ENCODE results near the gene CYP2D6. TPM values are rescaled to one million over a fixed set of nuclear protein-coding genes. Genes with fewer than 3 reads are reported as not detected.

The CYP2D6 gene
- total and polyA plus RNA-seq, 4 experiments from 2014 or later: 0.23 to 10.7 (median 8.8) TPM; not detected in 1

DNA sequence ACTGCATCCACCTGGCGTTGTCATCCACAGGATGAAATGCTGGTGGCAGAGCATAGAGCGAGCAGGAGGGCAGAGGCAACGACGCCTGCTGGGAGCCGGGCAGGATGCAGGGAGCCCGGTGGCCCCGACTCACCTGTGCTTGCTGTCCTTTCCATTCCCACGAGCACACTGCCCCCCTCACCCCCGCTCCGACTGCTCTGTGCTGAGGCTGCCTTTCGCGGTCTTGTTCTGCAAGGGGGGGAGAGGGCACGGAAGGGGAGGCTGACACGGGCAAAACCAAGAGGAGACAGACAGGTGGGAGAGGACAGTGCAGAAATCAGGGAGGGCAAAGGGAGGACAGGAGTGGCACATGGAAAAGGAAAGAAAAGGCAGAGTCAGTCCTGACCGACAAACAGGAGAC lies 37.9 kb upstream of the CYP2D6 start:
- H3K27ac ChIP-seq (ENCODE audit: low read depth, low read length): no peak overlapping the region
- no peak overlapping the region for H3K4me3 ChIP-seq (ENCODE audit: low read length in 2 of 2)
- ChIA-PET CTCF (ENCODE audit: partially characterized antibody) (interaction anchor here (7.4 kb wide), 1 partner anchor 276 kb away, joined by 38 read pairs; no protein-coding TSS in a partner anchor), POLR2A (ENCODE audit: partially characterized antibody) (no interaction called here)
- no peaks in the 10 kb centered on the region for H3K9me3 ChIP-seq (ENCODE audit: control insufficient read depth in 1 of 2, low read length in 2 of 2)
- H3K27ac Mint-ChIP-seq: peak overlapping the region in 1 of 7 donors; percentile 85
- H3K27me3 Mint-ChIP-seq: no peaks in the 10 kb centered on the region
- peaks cover 12% of the 10 kb centered on the region for H3K4me1 ChIP-seq (ENCODE audit: insufficient read depth, low read length)
- no peaks in the 10 kb centered on the region for H3K27me3 ChIP-seq (ENCODE audit: insufficient read depth, low read length)
- H3K4me1 Mint-ChIP-seq: peaks cover 22 to 40% (median 28%) of the 10 kb centered on the region in 4 donors
- no peaks in the 10 kb centered on the region for H3K9me3 Mint-ChIP-seq
- H3K36me3 Mint-ChIP-seq: peaks cover 18 to 56% of the 10 kb centered on the region in 2 donors
- intact Hi-C loops (cut with micrococcal nuclease): no loop called here
- peaks cover 19% of the 10 kb centered on the region for H3K36me3 ChIP-seq (ENCODE audit: insufficient read depth, low read length)
- H3K4me3 Mint-ChIP-seq: no peak overlapping the region
- no peak for DNase-seq

DNA sequence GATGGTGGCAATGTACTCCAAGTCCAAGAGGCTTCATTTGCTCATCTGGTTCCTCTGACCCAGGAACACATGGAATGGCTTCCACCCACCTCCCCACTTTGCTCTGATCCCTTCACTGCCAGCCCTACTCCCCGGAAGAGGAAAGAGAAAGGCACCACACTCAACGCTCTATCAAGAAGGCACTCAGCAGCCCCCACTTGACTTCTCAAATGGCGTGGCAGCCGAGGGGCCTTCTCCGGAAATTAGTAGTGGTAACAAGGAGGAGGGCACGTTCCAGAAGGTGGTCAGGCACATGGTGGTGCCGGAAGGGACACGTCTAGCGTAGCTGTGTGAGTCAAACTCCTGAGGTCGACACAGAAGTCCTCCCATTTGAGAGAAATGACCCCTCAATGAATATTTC lies 36.5 kb upstream of the CYP2D6 start:
- H3K4me3 Mint-ChIP-seq: no peak overlapping the region

DNA sequence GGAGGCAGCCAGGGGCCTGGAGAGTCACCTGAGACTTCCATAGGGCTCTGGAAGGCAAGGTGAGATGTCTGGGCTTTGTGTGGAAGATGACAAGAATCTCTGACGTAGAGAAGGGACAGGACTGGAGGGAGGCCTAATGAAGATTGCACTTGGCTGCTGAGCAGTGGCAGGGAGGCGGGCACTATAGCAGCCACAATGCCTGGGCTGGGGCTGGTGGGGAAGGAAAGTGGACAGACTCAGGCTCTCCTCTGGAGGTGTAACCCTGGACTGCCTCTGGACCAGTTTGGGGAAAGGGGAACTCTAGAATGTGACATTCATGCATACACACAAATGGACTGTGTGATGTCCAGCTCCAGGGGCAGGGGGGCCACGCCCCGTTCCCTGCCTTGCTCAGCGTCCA lies 34.3 kb upstream of the CYP2D6 start:
- H3K27ac Mint-ChIP-seq: peak overlapping the region in 2 of 7 donors; percentile 47 to 79
- H3K27me3 ChIP-seq (ENCODE audit: insufficient read depth, low read length): no peaks in the 10 kb centered on the region
- no peak overlapping the region for H3K27ac ChIP-seq (ENCODE audit: low read depth, low read length)
- H3K9me3 Mint-ChIP-seq: no peaks in the 10 kb centered on the region
- H3K4me3 ChIP-seq (ENCODE audit: low read length in 2 of 2): no peak overlapping the region
- DNase-seq: no peak
- intact Hi-C loops (cut with micrococcal nuclease): no loop called here
- POLR2A ChIA-PET (ENCODE audit: partially characterized antibody): no interaction called here
- H3K36me3 Mint-ChIP-seq: peaks cover 21 to 39% of the 10 kb centered on the region in 2 donors
- no peaks in the 10 kb centered on the region for H3K27me3 Mint-ChIP-seq
- no peak overlapping the region for H3K4me3 Mint-ChIP-seq
- H3K4me1 ChIP-seq (ENCODE audit: insufficient read depth, low read length): no peaks in the 10 kb centered on the region
- CTCF ChIA-PET (ENCODE audit: partially characterized antibody): interaction anchor here (1.2 kb wide), 1 partner anchor 309 kb away, joined by 3 read pairs; no protein-coding TSS in a partner anchor
- H3K9me3 ChIP-seq (ENCODE audit: control insufficient read depth in 1 of 2, low read length in 2 of 2): no peaks in the 10 kb centered on the region
- peaks cover 13% of the 10 kb centered on the region for H3K36me3 ChIP-seq (ENCODE audit: insufficient read depth, low read length)
- H3K4me1 Mint-ChIP-seq: peaks cover 7 to 14% (median 10%) of the 10 kb centered on the region in 4 donors

More for the DNA sequence above, 36.5 kb upstream of the CYP2D6 start:
- peak overlapping the region in 1 of 7 donors; percentile 12 for H3K27ac Mint-ChIP-seq
- DNase-seq: no peak
- H3K4me1 ChIP-seq (ENCODE audit: insufficient read depth, low read length): no peaks in the 10 kb centered on the region
- no peaks in the 10 kb centered on the region for H3K9me3 Mint-ChIP-seq
- ChIA-PET CTCF (ENCODE audit: partially characterized antibody) (interaction anchor here (7.4 kb wide), 1 partner anchor 277 kb away, joined by 38 read pairs; no protein-coding TSS in a partner anchor), POLR2A (ENCODE audit: partially characterized antibody) (interaction anchor here (1.7 kb wide), 1 partner anchor 76 kb away, joined by 4 read pairs; the partner anchor contains the start of gene NDUFA6)
- no peaks in the 10 kb centered on the region for H3K9me3 ChIP-seq (ENCODE audit: control insufficient read depth in 1 of 2, low read length in 2 of 2)
- no peaks in the 10 kb centered on the region for H3K27me3 Mint-ChIP-seq
- peaks cover 18 to 50% of the 10 kb centered on the region in 2 donors for H3K36me3 Mint-ChIP-seq
- peaks cover 14 to 29% (median 18%) of the 10 kb centered on the region in 4 donors for H3K4me1 Mint-ChIP-seq
- peaks cover 19% of the 10 kb centered on the region for H3K36me3 ChIP-seq (ENCODE audit: insufficient read depth, low read length)
- H3K27me3 ChIP-seq (ENCODE audit: insufficient read depth, low read length): no peaks in the 10 kb centered on the region
- H3K27ac ChIP-seq (ENCODE audit: low read depth, low read length): no peak overlapping the region
- no peak overlapping the region for H3K4me3 ChIP-seq (ENCODE audit: low read length in 2 of 2)
- intact Hi-C loops (cut with micrococcal nuclease): no loop called here

DNA sequence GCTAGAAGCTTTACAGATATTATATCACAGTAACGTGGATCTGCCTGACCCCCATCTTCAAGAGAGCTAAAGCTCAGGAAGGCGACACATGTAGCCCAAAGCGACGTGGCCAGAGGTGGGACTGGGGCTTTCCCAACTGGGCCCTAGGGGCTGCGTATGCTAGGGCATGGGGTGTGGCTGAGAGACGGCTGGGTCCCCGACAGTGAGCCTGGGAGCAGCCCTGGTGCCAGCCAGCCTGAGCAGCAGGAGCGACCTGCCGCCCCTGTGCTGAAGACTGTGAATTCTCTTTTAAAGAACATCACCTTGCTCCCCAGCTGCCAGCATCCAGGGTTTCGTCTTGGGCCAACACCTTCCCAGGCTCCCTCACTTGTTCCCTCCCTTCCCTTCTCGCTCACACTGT lies 32.9 kb upstream of the CYP2D6 start:
- Histone ChIP-seq H3K4me1 (ENCODE audit: insufficient read depth, low read length) (no peaks in the 10 kb centered on the region), H3K27me3 (ENCODE audit: insufficient read depth, low read length) (no peaks in the 10 kb centered on the region), H3K27ac (ENCODE audit: low read depth, low read length) (no peak overlapping the region), H3K9me3 (ENCODE audit: control insufficient read depth in 1 of 2, low read length in 2 of 2) (no peaks in the 10 kb centered on the region), H3K36me3 (ENCODE audit: insufficient read depth, low read length) (peaks cover 7% of the 10 kb centered on the region), H3K4me3 (ENCODE audit: low read length in 2 of 2) (no peak overlapping the region)
- Mint-ChIP-seq H3K27me3 (no peaks in the 10 kb centered on the region), H3K4me3 (no peak overlapping the region), H3K4me1 (peaks cover 0 to 4% (median 4%) of the 10 kb centered on the region in 4 donors), H3K36me3 (peaks cover 19 to 40% of the 10 kb centered on the region in 2 donors), H3K9me3 (no peaks in the 10 kb centered on the region), H3K27ac (peak overlapping the region in 2 of 7 donors; percentile 64 to 75)
- DNase-seq: no peak
- ChIA-PET CTCF (ENCODE audit: partially characterized antibody) (no interaction called here), POLR2A (ENCODE audit: partially characterized antibody) (no interaction called here)
- intact Hi-C loops (cut with micrococcal nuclease): no loop called here

DNA sequence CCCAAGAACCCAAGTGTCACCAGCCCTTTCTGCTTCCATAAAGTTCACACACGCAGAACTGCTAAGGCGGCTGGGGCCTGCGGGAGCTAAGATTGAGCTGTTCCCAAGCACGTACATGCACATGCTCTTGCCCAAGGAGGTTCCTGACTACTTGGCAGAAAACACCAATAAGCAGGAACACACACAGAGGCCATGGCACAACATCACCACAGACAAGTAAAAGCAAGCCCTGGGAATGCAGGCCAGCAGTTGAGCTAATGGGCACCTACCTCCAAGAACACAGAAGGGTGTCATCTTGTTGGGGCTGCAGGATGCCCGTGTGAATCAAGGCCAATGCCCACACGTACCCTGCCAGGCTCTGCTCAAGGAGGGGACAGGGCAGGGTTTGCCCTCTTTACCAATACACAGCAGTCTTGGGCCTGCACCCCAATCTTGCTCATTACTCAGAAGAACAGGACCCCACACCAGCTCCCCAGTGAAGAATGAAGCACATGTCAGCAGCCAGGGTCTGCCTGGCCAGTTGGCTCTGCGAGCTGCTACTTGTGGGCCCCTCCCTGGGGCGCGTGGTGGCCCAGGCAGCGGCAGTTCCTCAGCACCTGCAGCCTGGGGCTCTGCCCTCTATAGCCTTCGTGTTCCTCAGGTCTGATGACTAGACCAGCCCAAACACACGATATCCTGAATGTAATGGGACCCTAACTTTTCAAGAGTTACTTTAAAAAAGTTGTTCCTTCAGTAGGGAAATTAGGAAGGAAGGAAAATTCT lies 32.3 kb upstream of the CYP2D6 start:
- Mint-ChIP-seq H3K27me3 (no peaks in the 10 kb centered on the region), H3K9me3 (no peaks in the 10 kb centered on the region), H3K27ac (peak overlapping the region in 2 of 7 donors; percentile 64 to 77), H3K4me3 (no peak overlapping the region), H3K4me1 (peaks cover 0 to 4% (median 4%) of the 10 kb centered on the region in 4 donors), H3K36me3 (peaks cover 19 to 44% of the 10 kb centered on the region in 2 donors)
- Histone ChIP-seq H3K4me1 (ENCODE audit: insufficient read depth, low read length) (no peaks in the 10 kb centered on the region), H3K9me3 (ENCODE audit: control insufficient read depth in 1 of 2, low read length in 2 of 2) (no peaks in the 10 kb centered on the region), H3K27ac (ENCODE audit: low read depth, low read length) (no peak overlapping the region), H3K4me3 (ENCODE audit: low read length in 2 of 2) (no peak overlapping the region), H3K36me3 (ENCODE audit: insufficient read depth, low read length) (peaks cover 10% of the 10 kb centered on the region), H3K27me3 (ENCODE audit: insufficient read depth, low read length) (no peaks in the 10 kb centered on the region)
- no peak for DNase-seq
- intact Hi-C loops (cut with micrococcal nuclease): no loop called here
- ChIA-PET CTCF (ENCODE audit: partially characterized antibody) (no interaction called here), POLR2A (ENCODE audit: partially characterized antibody) (no interaction called here)

DNA sequence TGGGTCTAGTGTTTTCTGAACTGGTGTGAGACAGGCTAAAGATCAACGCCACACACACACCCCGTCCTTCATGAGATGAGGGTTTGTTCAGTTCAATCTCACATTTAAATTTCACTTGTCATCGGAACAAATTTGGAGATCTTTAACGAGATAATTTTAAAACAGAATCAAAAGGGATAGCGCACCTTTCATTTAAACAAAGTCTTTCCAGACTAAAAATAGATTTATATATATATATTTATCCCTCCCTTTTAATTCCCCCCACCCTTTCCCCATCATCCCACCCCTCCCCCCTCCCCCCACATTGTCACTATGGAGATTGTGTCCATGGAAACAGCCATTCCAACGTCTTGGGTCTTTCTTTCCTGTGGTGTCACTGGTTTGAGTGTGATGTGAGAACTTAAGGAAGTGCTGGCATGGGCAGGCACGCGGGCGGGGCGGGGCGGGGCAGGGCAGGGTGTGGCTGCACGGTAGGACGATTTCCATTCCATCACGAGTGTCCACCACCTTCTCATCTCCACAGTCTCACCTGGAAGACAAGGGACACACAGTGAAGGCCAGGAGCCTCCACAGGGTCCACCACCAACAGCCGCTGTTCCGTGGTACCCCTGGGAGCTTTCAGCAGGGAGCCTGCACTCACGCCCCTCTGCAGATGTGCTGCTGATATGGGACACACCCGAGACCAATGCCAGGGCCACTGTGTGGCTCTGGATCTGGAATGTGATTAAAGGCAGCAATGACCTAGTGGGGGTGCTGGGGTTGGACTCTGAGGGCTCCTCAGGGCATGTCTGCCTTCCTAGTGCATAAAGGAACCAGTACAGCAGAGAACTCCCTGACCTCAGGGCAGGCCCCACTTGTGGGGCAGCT lies 30.5 kb upstream of the CYP2D6 start:
- intact Hi-C loops (cut with micrococcal nuclease): no loop called here
- Mint-ChIP-seq H3K27ac (peak overlapping the region in 3 of 7 donors; percentile 42 to 63 (median 54)), H3K4me1 (peaks cover 0 to 4% (median 4%) of the 10 kb centered on the region in 4 donors), H3K4me3 (no peak overlapping the region), H3K27me3 (no peaks in the 10 kb centered on the region), H3K9me3 (no peaks in the 10 kb centered on the region), H3K36me3 (peaks cover 21 to 45% of the 10 kb centered on the region in 2 donors)
- CTCF ChIA-PET (ENCODE audit: partially characterized antibody): no interaction called here
- H3K27me3 ChIP-seq (ENCODE audit: insufficient read depth, low read length): no peaks in the 10 kb centered on the region
- H3K4me3 ChIP-seq (ENCODE audit: low read length in 2 of 2): no peak overlapping the region
- no peaks in the 10 kb centered on the region for H3K4me1 ChIP-seq (ENCODE audit: insufficient read depth, low read length)
- H3K9me3 ChIP-seq (ENCODE audit: control insufficient read depth in 1 of 2, low read length in 2 of 2): no peaks in the 10 kb centered on the region
- H3K36me3 ChIP-seq (ENCODE audit: insufficient read depth, low read length): peaks cover 13% of the 10 kb centered on the region
- DNase-seq: no peak
- H3K27ac ChIP-seq (ENCODE audit: low read depth, low read length): no peak overlapping the region
- POLR2A ChIA-PET (ENCODE audit: partially characterized antibody): interaction anchor here (1.1 kb wide), 1 partner anchor 155 kb away, joined by 3 read pairs; no protein-coding TSS in a partner anchor

DNA sequence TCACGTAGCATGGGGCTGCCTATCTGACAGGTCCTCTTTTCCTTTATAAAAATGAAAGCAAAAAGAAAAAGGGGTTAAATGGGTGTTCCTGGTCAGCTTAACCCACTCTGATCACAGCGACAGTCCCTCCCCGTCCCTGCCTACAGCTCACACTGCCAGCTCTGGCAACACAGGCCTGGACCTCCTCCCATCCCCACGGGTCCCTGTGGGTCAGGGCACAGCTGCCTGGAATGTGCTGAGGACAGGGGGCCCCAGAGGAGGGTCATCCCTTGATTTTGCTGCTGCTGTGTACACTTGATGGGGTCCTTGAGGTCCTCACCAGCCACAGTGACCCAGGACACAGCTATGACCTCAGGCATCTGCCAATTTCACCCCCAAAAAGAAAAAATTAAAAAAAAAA lies 29.6 kb upstream of the CYP2D6 start:
- no peak overlapping the region for H3K27ac Mint-ChIP-seq
- peaks cover 0 to 4% (median 4%) of the 10 kb centered on the region in 4 donors for H3K4me1 Mint-ChIP-seq
- no peaks in the 10 kb centered on the region for H3K27me3 Mint-ChIP-seq
- H3K4me1 ChIP-seq (ENCODE audit: insufficient read depth, low read length): no peaks in the 10 kb centered on the region
- H3K4me3 ChIP-seq (ENCODE audit: low read length in 2 of 2): no peak overlapping the region
- no peaks in the 10 kb centered on the region for H3K27me3 ChIP-seq (ENCODE audit: insufficient read depth, low read length)
- no peak for DNase-seq
- ChIA-PET POLR2A (ENCODE audit: partially characterized antibody) (interaction anchor here (1.1 kb wide), 1 partner anchor 155 kb away, joined by 3 read pairs; no protein-coding TSS in a partner anchor), CTCF (ENCODE audit: partially characterized antibody) (no interaction called here)
- no peak overlapping the region for H3K4me3 Mint-ChIP-seq
- no peak overlapping the region for H3K27ac ChIP-seq (ENCODE audit: low read depth, low read length)
- intact Hi-C loops (cut with micrococcal nuclease): no loop called here
- H3K9me3 ChIP-seq (ENCODE audit: control insufficient read depth in 1 of 2, low read length in 2 of 2): no peaks in the 10 kb centered on the region
- peaks cover 17% of the 10 kb centered on the region for H3K36me3 ChIP-seq (ENCODE audit: insufficient read depth, low read length)
- H3K36me3 Mint-ChIP-seq: peaks cover 24 to 49% of the 10 kb centered on the region in 2 donors
- no peaks in the 10 kb centered on the region for H3K9me3 Mint-ChIP-seq
